ENCODE data around the gene HEXD. TPM values are rescaled to one million over a fixed set of nuclear protein-coding genes. Genes with fewer than 3 reads are reported as not detected.
A peak's percentile ranks its signal among the peaks of the same experiment; 100 is the strongest.
"Not testable (repeated sequence)": the region's sequence is repeated elsewhere in the genome, so short reads cannot be mapped to it uniquely, and the experiment has no call there.

The HEXD gene
- 11.6 and 22.3 TPM in 2 replicates for total RNA-seq (2014; rRNA removed; shearing (Covaris generic); ENCODE audit: low replicate concordance)

DNA sequence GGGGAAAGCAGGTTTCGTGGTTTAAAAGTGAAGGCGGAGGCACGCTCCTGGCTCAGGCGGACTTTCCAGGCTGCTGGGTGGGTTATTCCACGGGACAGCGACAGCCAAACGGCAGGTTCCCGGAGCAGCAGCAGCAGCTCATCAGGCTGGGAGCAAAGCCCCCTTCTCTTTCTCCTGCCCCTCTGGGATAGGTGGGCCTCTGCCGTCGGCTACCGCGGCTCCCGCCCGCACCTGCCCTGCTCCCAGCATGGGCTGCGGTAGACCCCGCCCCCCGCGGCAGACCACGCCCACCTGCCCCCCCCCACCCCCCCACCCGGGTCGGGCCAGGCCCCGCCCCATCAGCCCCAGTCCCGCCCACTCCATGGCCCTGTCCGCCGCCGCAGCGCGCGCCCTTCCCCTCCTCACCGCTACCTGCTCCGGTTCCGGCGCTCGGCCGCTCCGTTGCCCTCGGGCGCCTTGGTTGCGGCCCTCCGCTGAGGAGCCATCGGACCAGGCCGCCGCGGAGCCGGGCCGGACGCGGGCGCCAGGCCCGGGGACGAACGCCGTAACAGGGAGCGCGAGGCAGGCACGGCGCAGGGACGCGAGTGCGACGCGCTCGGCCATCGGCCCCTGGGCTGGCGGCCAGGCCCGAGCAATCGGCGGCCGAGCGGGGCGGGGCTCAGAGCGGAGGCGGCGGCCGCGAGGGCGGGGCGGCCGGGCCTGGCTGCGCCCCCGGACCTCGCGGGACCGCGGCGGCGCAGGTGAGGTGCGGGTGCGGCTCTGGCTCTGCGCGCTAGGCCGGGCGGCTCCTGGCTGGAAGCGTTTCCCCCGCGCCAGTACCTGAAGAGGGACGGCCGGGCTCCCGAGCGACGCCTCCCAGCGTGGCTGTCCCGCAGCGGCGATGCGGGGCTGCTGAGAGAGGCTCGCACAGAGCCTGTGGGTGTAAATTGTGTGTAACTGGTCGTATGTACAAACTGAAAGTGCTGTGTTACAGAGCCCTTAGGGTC, at the start of gene HEXD, which contains the start of gene OGFOD3:
Gene HEXD (plus strand): TSS at position 347 of the 986 bp plus-strand sequence. CDS start 1,453 bp downstream, outside the sequence.
Gene OGFOD3 (minus strand): TSS at position 586 of the 986 bp plus-strand sequence. CDS start 101 bp downstream, at position 485.
- DNase-seq (ENCODE audit: low read depth): peak; percentile 90
- in situ Hi-C loops (cut with HindIII; ENCODE audit: low pct_unique_long_range_greater_than_20kb, low sequenced_read_pairs): loop anchor here (10.0 kb wide), 1 partner anchor 117 kb away; no protein-coding TSS in a partner anchor

DNA sequence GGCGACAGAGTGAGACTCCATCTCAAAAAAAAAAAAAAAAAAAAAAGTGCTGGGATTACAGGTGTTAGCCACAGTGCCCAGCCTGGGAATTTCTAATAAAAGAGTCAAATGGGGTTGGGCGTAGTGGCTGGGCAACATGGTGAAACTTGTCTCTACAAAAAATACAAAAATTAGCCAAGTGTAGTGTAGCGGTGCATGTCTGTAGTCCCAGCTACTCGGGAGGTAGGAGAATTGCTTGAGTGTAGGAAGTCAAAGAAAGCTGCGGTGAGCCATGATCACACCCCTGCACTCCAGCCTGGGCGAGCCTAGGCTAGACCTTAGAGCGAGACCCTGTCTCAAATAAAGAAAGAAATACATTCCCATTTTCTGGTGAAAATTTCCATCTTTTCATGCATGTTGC, 48.9 kb upstream of the HEXD start:
- in situ Hi-C loops (cut with HindIII; ENCODE audit: low pct_unique_long_range_greater_than_20kb, low sequenced_read_pairs): no loop called here

DNA sequence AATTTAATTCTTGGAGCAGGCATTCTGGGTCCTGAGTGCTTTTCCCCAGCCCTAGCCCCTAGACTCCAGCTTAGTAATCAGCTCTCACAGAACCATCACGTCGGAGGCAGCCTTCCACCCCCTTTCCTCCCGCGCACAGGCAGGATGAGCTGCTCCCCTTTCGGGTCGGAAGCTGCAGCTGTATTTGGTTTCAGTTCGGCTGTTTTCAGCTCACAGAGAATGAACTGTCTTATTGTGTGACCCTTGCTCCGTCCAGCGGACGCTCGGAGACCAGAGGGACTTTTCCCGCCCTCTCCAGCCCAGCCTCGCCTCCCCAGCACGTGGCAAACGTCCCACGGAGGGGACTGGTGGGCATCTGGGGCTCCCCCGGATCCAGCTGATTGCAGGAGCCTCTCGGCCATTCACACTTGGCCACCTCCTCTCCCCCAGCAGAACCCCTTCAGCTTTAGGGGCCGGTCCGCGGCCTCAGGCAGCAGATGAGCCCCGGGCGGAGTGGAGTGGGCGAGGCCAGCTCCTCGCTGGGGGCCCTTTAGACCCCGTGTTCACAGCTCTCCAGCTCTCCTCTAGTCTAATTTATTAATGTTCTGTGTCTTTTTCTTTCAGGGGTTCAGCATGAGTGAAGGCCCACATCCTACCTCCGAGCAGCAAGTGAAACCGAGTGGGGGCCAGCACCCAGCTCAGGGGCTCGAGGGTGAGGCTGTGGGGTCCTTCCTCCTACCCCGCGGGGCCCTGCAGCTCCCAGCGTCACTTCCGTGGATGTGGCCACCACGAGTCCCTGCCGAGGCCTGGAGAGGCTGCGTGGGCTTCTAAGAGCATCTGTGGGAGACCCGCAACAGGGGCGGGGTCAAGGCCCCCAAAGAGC, 47.4 kb upstream of the HEXD start:
- DNase-seq (ENCODE audit: low read depth): no peak
- in situ Hi-C loops (cut with HindIII; ENCODE audit: low pct_unique_long_range_greater_than_20kb, low sequenced_read_pairs): no loop called here

More for the DNA sequence above, 48.9 kb upstream of the HEXD start:
- no peak for DNase-seq (ENCODE audit: low read depth)

DNA sequence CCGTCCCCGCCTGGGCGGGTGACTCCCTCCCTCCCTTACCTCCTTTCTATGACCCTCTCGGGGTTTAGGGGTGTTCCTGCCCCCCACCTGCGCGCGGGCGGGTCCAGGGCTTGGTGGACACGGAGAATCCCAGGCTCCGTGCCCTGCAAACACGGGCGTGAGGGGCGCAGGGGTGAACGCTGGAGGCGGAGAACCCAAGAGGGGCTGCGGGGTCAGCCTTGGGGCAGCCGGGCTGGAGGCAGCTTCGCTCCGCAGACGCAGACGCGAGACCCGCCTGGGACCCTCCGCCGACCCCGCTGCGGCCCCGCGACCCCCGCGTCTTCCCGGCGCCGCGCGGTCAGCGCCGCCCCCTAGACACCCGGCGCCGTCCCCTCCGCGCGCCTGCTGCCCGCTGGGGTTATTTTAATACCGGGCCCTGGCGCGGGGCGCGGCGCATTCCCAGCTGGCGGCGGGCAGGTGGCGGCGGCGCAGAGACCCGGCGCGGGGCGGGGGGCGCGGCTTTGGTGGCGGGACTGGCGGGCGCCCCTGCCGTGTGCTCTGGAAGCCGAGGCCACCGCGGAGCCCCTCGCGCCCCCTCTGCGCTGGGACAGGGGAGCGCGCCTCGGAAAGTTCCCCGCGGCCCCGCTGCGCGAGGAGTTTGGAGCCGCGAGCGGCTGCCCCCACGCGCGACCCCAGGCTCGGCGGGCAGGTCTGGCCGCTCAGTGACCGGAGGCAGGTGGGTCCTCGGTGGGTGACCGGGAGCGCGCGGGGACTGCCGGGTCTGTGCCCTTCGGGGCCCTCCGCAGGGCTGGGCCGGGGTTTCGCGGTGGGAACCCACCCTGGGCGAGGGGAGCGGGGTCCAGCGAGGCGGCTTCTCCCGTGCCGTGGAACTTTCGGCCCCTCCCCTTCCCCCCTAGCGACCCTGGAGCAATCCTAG, 46.6 kb upstream of the HEXD start, which contains the start of gene UTS2R:
Gene UTS2R (plus strand): TSS at position 433 of the 916 bp plus-strand sequence. CDS start 2,560 bp downstream, outside the sequence.
- in situ Hi-C loops (cut with HindIII; ENCODE audit: low pct_unique_long_range_greater_than_20kb, low sequenced_read_pairs): no loop called here
- DNase-seq (ENCODE audit: low read depth): no peak

DNA sequence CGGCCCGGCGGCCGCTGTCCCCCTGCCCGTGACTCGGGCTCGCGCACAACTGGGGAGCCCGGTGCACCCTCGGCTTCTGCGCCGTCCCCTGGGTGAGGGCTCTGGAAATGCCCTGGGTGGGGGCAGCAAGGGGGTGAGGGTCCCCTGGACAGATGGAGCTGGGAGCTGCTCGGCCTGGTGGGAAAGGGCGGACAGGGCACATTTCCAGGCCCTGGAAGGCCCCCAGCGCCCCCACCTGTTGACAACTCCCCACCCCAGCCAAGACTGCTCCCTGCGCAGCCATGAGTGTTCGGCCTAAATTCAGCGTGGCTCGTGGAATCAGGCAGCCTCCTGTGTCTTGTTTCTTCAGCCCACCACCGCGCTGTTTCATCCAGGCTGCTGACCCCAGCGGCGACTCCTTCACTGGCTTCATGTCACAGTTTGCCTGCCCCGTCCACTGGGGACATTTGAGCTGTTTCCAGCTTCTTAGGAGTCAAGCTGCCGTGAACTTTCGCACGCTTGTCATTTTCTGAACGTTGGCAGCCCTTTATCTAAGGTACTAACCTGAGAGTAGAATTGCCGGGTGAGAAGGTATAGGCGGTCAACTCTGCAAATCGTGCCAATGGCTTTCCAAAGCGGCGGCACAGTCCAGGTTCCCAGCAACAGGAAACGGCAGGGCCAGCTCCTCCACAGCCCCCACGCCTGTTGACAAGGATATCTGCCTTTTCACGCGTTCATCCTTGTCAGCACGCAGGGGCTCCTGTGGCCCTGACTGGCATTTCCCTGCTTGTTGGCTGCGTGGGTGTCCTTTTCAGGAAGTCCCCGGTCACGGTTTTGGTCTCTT, 45.7 kb upstream of the HEXD start:
- in situ Hi-C loops (cut with HindIII; ENCODE audit: low pct_unique_long_range_greater_than_20kb, low sequenced_read_pairs): no loop called here
- no peak for DNase-seq (ENCODE audit: low read depth)

DNA sequence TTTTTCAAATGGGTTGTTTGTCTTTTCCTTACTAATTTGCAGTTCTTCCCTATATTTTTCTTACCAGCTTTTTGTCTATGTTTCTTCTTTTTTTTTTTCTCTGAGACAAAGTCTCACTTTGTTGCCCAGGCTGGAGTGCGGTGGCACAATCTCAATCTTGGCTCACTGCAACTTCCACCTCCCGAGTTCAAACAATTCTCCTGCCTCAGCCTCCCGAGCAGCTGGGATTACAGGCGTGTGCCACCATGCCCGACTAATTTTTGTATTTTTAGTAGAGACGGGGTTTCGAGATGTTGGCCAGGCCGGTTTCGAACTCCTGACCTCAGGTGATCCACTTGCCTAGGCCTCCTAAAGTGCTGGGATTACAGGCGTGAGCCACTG, 45.1 kb upstream of the HEXD start:
- in situ Hi-C loops (cut with HindIII; ENCODE audit: low pct_unique_long_range_greater_than_20kb, low sequenced_read_pairs); DNase-seq (ENCODE audit: low read depth): not testable (repeated sequence)

DNA sequence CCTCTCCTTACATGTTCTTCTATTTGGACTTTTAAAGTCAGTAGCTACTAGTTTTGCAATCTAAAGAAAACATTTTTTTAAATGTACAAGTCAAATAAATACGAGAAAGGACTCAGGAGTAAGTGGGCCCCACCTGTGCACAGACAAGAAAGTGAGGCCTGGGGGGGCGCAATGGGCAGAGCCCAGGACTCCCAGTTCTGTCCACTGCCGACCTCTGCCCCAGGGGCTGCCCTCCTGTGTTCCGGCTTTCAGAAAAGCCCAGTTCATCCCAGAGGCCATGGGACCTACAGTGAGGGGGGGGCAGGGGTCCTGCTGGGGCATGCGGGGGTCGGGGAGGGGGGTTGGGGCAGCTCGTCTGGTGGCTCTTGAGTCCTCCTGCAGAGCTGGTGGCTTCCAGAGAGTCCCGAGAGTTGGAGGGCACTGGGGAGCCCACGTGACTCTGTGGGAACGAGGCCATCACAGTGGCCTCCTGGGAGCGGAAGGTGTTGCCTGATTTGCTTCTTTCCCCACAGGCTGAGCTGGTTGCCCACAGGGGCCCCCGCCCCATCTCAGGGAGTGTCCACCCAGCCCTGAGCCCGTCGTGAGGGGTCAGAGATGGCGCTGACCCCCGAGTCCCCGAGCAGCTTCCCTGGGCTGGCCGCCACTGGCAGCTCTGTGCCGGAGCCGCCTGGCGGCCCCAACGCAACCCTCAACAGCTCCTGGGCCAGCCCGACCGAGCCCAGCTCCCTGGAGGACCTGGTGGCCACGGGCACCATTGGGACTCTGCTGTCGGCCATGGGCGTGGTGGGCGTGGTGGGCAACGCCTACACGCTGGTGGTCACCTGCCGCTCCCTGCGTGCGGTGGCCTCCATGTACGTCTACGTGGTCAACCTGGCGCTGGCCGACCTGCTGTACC, 44.2 kb upstream of the HEXD start:
- no peak for DNase-seq (ENCODE audit: low read depth)
- in situ Hi-C loops (cut with HindIII; ENCODE audit: low pct_unique_long_range_greater_than_20kb, low sequenced_read_pairs): no loop called here

DNA sequence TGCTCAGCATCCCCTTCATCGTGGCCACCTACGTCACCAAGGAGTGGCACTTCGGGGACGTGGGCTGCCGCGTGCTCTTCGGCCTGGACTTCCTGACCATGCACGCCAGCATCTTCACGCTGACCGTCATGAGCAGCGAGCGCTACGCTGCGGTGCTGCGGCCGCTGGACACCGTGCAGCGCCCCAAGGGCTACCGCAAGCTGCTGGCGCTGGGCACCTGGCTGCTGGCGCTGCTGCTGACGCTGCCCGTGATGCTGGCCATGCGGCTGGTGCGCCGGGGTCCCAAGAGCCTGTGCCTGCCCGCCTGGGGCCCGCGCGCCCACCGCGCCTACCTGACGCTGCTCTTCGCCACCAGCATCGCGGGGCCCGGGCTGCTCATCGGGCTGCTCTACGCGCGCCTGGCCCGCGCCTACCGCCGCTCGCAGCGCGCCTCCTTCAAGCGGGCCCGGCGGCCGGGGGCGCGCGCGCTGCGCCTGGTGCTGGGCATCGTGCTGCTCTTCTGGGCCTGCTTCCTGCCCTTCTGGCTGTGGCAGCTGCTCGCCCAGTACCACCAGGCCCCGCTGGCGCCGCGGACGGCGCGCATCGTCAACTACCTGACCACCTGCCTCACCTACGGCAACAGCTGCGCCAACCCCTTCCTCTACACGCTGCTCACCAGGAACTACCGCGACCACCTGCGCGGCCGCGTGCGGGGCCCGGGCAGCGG, 43.4 kb upstream of the HEXD start:
- DNase-seq (ENCODE audit: low read depth): no peak
- in situ Hi-C loops (cut with HindIII; ENCODE audit: low pct_unique_long_range_greater_than_20kb, low sequenced_read_pairs): no loop called here

DNA sequence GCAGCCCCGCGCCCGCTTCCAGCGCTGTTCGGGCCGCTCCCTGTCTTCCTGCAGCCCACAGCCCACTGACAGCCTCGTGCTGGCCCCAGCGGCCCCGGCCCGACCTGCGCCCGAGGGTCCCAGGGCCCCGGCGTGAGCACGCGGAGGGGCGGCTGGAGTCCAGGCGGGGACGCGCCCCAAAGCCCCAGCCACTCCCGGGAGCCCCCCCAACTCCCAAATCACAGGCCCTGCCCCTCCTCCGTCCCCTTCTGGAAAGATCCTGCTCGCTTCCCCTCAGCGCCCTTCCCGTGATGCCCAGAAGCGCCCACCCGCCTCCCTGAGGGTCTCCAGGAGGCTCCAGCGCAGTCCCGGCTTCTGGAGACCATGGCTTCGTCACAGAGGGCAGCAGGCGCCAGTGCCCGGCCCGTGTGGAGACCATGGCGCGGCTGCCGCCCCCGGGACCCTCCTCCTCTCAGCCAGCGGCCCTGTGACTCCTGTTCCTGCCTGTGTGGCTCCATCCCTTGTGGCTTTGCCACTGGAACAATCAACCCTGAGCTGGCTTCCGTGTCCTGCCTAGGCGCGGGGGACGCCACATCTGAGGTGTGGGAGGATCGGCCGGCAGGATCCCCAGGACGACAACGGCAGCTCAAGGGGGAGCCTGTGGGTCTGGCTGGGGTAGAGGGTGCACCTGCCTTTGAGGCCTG, 42.6 kb upstream of the HEXD start:
- no peak for DNase-seq (ENCODE audit: low read depth)
- in situ Hi-C loops (cut with HindIII; ENCODE audit: low pct_unique_long_range_greater_than_20kb, low sequenced_read_pairs): no loop called here

DNA sequence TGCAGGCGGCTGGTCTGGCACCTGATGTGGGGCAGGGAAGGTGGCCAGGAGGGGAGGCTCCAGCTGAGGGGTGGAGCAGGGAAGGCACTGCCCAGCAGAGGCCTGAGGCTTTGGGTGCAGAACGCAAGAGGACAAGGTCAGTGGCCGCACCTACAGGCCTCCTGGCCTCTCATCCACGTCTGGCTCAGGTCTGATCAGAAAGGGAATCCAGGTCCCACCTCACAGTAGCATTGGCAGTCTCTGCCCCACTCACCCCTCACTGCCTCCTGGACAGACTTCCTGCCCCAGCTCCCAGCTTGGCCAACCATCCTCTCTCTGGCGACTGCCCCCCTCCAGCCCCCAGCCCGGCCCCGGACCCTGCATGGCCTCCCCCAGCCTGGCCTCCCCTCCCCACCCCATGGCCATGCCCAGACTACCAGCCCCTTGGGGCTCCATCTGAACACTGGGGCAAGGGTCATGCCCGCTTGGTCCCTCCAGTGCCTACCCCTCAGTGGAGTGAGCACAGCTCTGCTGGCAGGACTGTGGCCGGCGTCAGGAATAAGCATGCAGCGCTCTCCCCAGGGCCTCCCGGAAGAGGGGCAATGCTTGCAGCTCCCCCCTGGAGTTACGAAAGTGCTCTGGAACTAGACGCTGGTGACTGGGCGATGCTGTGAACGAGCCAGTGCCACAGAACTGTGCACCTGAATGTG, 42.0 kb upstream of the HEXD start:
- in situ Hi-C loops (cut with HindIII; ENCODE audit: low pct_unique_long_range_greater_than_20kb, low sequenced_read_pairs): no loop called here
- DNase-seq (ENCODE audit: low read depth): no peak

DNA sequence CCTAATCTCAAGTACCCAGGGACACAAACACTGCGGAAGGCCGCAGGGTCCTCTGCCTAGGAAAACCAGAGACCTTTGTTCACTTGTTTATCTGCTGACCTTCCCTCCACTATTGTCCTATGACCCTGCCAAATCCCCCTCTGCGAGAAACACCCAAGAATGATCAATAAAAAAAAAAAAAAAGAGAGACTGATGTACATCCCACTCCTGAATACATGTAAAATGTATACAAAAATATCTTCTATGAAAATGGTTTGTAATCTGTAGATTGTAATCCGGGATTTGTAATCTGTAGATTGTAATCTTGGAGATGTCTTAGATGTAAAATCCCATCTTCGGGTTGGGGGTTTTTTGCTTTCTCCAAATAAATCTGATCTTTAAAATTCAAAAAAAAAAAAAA, 40.9 kb upstream of the HEXD start:
- DNase-seq (ENCODE audit: low read depth); in situ Hi-C loops (cut with HindIII; ENCODE audit: low pct_unique_long_range_greater_than_20kb, low sequenced_read_pairs): not testable (repeated sequence)

DNA sequence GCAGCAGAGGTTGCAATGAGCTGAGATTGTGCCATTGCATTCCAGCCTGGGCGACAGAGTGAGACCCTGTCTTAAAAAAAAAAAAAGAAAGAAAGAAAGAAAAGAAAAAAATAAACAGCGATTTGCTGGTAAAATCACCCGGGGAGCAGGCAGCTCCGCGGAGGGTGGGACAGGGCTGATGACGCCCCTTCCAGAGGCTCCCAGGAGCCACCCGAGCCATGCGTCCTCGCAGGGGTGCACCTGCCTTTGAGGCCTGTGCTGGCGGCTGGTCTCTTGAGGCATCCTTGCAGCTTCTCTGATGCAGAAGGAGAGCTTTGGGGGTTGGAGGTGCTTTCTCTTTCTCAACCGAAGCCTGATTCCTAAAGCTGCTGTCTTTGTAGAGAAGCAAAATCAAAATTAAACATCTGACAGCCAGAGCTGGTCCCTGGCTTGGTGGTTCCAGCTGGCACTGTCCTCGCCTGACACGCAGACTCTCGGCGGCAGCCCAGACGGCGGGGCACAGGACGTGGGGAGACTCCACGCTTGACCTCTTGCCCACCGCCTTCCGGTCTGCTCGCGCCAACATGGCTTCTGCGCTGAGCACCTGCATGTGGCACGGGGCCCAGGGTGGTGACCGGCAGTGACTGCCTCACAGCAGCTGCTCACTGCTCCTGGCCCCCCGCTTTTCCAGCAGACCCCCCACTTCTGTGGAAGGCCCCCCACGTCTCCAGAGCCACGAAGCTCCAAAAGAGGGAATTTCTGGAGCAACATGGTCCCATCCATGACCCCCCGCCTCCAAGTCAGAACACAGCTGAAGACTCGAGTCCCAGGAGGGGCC, 40.0 kb upstream of the HEXD start:
- in situ Hi-C loops (cut with HindIII; ENCODE audit: low pct_unique_long_range_greater_than_20kb, low sequenced_read_pairs): no loop called here
- DNase-seq (ENCODE audit: low read depth): no peak

DNA sequence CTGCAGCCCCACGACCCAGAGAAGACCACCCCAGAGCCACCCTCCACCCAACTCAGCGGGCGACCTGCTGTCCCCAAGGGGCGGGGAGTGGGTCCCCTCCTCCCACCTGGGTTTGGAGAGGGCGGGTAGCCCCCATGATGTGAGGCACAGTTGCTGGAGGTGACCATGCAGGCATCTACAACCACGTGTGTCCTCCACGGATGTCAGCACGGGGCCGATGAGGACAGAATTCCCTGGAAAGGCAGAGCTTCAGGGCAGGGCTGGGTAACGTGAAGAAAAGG, 39.5 kb upstream of the HEXD start:
- in situ Hi-C loops (cut with HindIII; ENCODE audit: low pct_unique_long_range_greater_than_20kb, low sequenced_read_pairs): no loop called here
- DNase-seq (ENCODE audit: low read depth): no peak

All from Caki2 (cell line).